Subcutaneous abdominal adipose tissue (tissue), 5 donors: ENCODE data around the gene PRIM1.
"Not testable (repeated sequence)": the region's sequence is repeated elsewhere in the genome, so short reads cannot be mapped to it uniquely, and the experiment has no call there.

Experiments used
- H3K27ac ChIP-seq: one replicate; pipeline ENCODE4 v1.7.0; 2013; ENCODE audit warnings: low read depth, mild to moderate bottlenecking, inconsistent platforms, low read length, moderate library complexity
- H3K27me3 ChIP-seq, 5 donors: one replicate each; pipeline ENCODE4 v1.7.0; 2013; ENCODE audit warnings: low read length in 5 of 5, inconsistent platforms in 1 of 5; ENCODE audit not compliant: control insufficient read depth in 5 of 5, insufficient read depth in 4 of 5
- H3K36me3 ChIP-seq, 5 donors: one replicate each; pipeline ENCODE4 v1.7.0; 2013; ENCODE audit warnings: low read length in 5 of 5; ENCODE audit not compliant: control insufficient read depth in 5 of 5, insufficient read depth in 5 of 5
- H3K4me1 ChIP-seq, 5 donors: one replicate each; pipeline ENCODE4 v1.7.0; 2013; ENCODE audit warnings: low read length in 5 of 5, mild to moderate bottlenecking in 3 of 5, moderate library complexity in 1 of 5; ENCODE audit not compliant: control insufficient read depth in 5 of 5, insufficient read depth in 5 of 5
- H3K4me3 ChIP-seq, 5 donors: one replicate each; pipeline ENCODE4 v1.7.0; 2013; ENCODE audit warnings: low read length in 5 of 5, low read depth in 1 of 5
- H3K9ac ChIP-seq, 5 donors: one replicate each; pipeline ENCODE4 v1.7.0; 2013; ENCODE audit warnings: low read length in 5 of 5, mild to moderate bottlenecking in 4 of 5, moderate library complexity in 3 of 5
- H3K9me3 ChIP-seq, 5 donors: one replicate each; pipeline ENCODE4 v1.7.0; 2013; ENCODE audit warnings: low read length in 5 of 5; ENCODE audit not compliant: control insufficient read depth in 5 of 5
- donor health status: healthy.
- donor health status: healthy.
- donor health status: healthy.
- donor health status: healthy.
- donor health status: healthy.

The PRIM1 gene

DNA sequence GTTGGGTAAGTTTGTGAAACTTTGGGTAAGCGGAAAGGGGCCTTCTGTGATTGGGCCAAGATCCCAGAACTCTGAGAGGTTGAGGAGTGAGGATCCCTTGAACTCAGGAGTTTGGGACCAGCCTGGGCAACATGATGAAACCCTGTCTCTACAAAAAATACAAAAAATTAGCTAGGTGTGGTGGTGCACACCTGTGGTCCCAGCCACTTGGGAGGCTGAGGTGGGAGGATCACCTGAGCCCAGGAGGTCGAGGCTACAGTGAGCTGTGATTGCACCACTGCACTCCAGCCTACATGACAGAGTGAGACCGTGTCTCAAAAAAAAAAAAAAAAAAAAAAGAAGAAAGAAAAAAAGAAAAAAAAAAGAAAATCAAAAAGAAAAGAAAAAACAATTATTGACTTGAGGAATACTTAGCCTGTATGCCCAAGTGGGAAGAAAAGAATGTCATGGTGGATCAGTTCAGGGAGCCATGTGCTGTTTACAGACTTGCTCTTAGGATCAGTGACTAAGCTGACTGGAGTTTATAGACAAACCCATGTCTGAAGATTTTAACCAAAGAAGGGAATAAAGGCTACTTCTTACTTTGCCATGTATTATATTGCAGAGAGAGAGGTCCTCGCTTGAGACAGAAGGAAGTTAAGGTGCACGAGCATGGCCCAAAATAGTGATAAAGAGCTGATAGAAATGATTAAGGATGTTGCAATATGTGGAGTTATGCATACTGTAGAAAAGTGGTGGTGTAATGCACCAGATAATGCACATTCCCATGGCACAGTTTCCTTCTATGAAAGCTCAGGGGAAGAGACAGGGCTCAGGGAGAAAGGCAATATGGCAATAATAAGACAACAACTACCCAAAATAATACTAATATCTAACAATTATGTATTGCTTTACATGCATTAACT, 11.9 kb upstream of the PRIM1 start:
- H3K4me3 ChIP-seq = no peak overlapping the region
- H3K27me3 ChIP-seq = no peaks in the 10 kb centered on the region
- no peak overlapping the region for H3K27ac ChIP-seq

DNA sequence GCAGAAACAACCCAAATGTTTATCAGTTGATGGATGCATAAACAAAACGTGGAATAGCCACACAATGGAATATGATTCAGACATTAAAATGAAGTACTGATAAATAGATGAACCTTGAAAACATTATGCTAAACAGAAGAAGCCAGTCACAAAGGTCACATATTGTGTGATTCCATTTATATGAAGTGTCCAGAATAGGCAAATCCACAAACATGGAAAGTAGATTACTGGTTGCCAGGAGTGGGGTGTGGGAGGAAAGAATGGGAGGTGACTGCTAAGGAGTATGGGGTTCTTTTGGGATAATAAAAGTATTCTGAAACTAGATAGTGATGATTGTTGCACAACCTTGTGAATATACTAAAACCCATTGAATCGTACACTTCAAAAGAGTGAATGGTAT, 9.7 kb upstream of the PRIM1 start:
- H3K27me3 ChIP-seq = no peaks in the 10 kb centered on the region
- no peak overlapping the region for H3K27ac ChIP-seq
- H3K4me1 ChIP-seq = peaks cover 0 to 8% (median 0%) of the 10 kb centered on the region in 5 donors
- no peak overlapping the region for H3K9ac ChIP-seq
- H3K4me3 ChIP-seq = no peak overlapping the region
- no peaks in the 10 kb centered on the region for H3K36me3 ChIP-seq
- peaks cover 0 to 13% (median 8%) of the 10 kb centered on the region in 5 donors for H3K9me3 ChIP-seq

More for the DNA sequence above, 11.9 kb upstream of the PRIM1 start:
- Histone ChIP-seq H3K9ac (no peak overlapping the region), H3K36me3 (no peaks in the 10 kb centered on the region), H3K4me1 (peaks cover 0 to 8% (median 0%) of the 10 kb centered on the region in 5 donors), H3K9me3 (peaks cover 0 to 4% (median 0%) of the 10 kb centered on the region in 5 donors)

DNA sequence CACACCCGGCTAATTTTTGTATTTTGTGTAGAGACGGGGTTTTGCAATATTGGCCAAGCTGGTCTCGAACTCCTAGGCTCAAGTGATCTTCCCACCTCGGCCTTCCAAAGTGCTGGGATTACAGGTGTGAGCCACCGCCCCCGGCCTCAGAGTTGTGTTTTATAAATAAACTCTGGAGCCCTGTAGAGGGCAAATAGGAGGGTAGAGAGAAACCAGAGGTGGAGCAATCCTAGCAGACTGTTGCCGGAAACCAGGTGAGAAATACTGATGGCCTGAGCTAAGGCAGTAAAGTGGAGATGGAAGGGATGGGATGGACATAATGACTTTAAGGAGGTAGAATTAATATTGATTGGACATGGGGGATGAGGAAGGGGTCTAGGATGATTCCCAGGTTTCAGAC, 8.3 kb upstream of the PRIM1 start:
- H3K9ac ChIP-seq = no peak overlapping the region
- no peaks in the 10 kb centered on the region for H3K27me3 ChIP-seq
- no peak overlapping the region for H3K27ac ChIP-seq
- peaks cover 0 to 13% (median 8%) of the 10 kb centered on the region in 5 donors for H3K9me3 ChIP-seq
- H3K4me3 ChIP-seq = no peak overlapping the region
- H3K4me1 ChIP-seq = peaks cover 0 to 4% (median 0%) of the 10 kb centered on the region in 5 donors
- no peaks in the 10 kb centered on the region for H3K36me3 ChIP-seq

DNA sequence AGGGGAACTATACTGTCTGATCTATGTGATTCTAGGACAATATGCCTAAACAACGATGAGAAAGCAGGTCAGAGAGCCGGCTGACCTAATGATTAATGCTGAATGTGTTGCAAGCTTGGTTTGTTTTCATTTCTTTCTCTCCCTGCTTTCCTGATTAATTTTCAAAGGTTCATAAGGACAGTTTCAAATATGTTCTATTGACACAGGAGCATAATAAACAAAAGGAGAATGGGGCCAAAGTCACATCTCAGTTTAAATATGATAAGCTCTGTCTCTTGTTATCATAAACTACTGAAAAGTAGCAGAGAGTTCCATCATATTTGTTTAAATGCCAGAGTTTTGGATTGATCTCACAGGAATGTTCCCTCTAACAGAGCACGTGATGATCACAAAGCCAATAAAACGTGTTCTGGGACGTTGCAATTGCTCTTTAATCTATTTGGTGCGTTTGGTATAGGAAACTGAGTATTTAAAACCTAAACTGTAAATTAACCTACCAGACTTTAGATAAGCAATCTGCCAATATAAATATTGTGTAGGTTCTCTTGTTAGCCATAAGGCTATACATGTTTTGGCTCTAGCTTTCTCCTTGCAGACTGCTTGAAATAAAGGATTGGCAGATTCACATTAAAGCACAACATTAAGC, 7.3 kb upstream of the PRIM1 start:
- peaks cover 0 to 4% (median 0%) of the 10 kb centered on the region in 5 donors for H3K4me1 ChIP-seq
- no peaks in the 10 kb centered on the region for H3K27me3 ChIP-seq
- H3K9me3 ChIP-seq = peaks cover 0 to 13% (median 8%) of the 10 kb centered on the region in 5 donors
- no peaks in the 10 kb centered on the region for H3K36me3 ChIP-seq
- H3K4me3 ChIP-seq = no peak overlapping the region
- no peak overlapping the region for H3K9ac ChIP-seq
- no peak overlapping the region for H3K27ac ChIP-seq

DNA sequence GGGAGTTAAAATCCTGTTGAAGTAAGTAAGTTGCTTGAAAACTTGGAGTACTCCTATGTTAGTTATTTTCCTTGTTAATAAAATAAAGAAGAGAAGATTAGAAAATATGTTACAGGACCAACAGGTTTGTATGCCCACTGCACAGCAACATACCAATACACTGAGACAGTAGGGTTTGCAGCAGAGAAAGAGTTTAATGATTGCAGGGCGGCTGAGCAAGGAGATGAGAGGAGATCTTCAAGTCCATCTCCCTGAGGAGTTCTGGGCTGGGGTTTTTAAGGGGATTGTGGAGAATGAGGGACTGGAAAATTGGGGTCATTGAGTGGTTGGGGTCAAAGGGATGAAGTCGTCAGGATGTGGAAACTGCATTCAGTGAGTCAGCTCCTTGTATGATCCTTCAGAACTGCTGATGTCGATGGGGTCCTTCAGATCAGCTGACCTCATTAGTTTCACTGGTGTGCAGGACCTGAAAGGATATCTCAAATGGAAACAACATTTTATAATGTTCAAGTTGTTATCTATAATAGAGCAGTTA, 6.7 kb upstream of the PRIM1 start:
- Histone ChIP-seq H3K9ac (no peak overlapping the region), H3K4me3 (no peak overlapping the region), H3K4me1 (no peaks in the 10 kb centered on the region), H3K9me3 (peaks cover 0 to 13% (median 8%) of the 10 kb centered on the region in 5 donors), H3K27ac (no peak overlapping the region), H3K27me3 (no peaks in the 10 kb centered on the region), H3K36me3 (no peaks in the 10 kb centered on the region)

DNA sequence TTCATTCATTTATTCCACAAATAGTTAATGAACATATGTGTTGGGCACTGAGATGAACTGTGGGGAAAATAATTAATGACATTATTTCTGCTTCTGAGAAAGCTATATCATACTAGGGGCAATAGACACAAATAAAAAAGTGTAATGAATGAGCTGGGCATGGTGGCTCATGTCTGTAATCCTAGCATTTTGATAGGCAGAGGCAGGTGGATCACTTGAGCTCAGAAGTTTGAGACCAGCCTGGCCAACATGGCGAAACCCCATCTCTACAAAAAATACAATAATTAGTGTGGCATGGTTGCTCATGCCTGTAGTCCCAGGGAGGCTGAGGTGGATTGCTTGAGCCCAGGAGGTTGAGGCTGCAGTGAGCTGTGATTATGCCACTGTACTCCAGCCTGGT, 5.8 kb upstream of the PRIM1 start:
- not testable (repeated sequence) for H3K27me3 ChIP-seq, H3K36me3 ChIP-seq, H3K4me3 ChIP-seq, H3K9ac ChIP-seq, H3K27ac ChIP-seq, H3K4me1 ChIP-seq
- peaks cover 0 to 13% (median 8%) of the 10 kb centered on the region in 5 donors for H3K9me3 ChIP-seq

DNA sequence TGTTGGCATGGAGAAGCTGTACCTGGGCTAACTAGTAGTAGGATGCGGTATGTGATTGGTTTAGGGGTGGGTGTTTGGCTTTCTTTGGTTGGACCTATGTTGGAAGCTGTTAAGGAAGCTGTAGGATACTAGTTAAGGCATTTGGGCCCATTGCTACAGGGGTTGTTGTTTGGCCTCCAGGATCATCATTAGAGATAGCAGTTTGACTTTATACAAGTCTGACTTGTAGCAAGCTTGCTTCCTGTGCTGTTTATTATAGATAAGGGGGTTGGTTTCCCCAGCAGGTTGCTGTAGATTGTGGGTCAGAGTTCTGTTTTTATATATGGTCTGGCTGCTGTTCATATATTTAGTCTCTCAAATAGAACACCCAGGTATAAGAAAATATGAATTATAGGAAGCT, 1.4 kb upstream of the PRIM1 start:
- H3K9me3 ChIP-seq = peaks cover 0 to 4% (median 4%) of the 10 kb centered on the region in 5 donors
- H3K4me3 ChIP-seq = no peak overlapping the region
- no peak overlapping the region for H3K27ac ChIP-seq
- no peaks in the 10 kb centered on the region for H3K36me3 ChIP-seq
- no peak overlapping the region for H3K9ac ChIP-seq
- no peaks in the 10 kb centered on the region for H3K27me3 ChIP-seq
- H3K4me1 ChIP-seq = peaks cover 0 to 21% (median 11%) of the 10 kb centered on the region in 5 donors

DNA sequence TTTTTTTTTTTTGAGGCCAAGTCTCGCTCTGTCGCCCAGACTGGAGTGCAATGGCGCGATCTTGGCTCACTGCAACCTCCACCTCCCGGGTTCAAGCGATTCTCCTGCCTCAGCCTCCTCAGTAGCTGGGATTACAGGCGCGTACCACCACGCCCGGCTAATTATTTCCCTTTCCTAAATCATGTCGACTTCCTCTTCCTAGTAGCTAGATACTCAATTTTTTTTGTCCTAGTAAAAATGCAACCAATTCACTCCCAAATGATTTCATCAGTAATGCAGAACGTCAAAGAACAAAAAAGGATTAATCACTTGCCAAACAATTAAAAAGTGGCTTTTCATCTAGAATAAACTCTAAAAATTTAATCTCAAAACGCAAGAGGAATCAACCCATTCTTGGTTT, 1.5 kb downstream of the PRIM1 start:
- H3K4me1 ChIP-seq = peaks cover 0 to 21% (median 11%) of the 10 kb centered on the region in 5 donors
- H3K27ac ChIP-seq, H3K4me3 ChIP-seq, H3K36me3 ChIP-seq, H3K27me3 ChIP-seq, H3K9ac ChIP-seq, H3K9me3 ChIP-seq: not testable (repeated sequence)

DNA sequence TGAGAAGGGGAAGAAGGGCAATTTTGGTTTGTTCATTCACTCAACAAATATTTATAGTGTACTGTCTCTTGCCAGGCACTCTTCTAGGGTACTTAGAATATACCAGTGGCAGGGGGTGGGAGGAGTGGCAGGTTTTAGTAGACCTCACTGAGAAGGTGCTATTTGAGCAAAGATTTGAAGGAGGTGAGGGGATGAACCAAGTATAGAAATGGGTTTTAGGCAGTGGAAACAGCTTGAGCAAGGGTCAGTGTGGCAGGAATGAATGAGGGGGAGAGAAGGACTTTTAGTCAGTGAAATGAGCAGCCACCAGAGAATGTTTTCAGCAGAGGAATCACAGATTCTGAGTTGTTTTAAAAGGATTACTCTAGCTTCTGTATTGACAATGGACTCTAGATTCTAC, 2.3 kb downstream of the PRIM1 start:
- Histone ChIP-seq H3K4me1 (peaks cover 0 to 21% (median 11%) of the 10 kb centered on the region in 5 donors), H3K36me3 (peaks cover 0 to 11% (median 3%) of the 10 kb centered on the region in 5 donors), H3K9ac (peak overlapping the region in 1 of 5 donors; percentile 25), H3K9me3 (no peaks in the 10 kb centered on the region), H3K4me3 (no peak overlapping the region), H3K27ac (no peak overlapping the region), H3K27me3 (no peaks in the 10 kb centered on the region)

DNA sequence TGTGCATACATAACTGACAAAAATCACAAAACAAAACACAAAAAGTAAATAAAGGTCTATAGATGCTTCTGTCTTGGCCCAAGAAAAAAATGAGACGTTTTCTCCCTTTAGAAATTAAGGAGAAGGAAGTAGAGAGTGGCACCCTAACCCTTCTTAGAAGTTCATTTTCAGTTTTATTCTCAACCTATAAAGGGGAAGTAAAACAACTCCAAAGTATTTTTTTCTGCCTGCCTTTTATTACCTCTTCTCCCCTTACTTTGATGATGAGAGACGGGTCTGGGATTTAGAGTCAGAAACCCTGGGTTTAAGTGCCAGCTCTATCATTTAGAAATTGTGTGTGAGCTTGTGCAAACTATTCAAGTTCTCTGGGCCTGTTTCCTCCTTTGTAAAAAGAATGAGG, 2.8 kb downstream of the PRIM1 start:
- Histone ChIP-seq H3K9me3 (no peaks in the 10 kb centered on the region), H3K27ac (no peak overlapping the region), H3K27me3 (no peaks in the 10 kb centered on the region)

More for the DNA sequence above, 2.8 kb downstream of the PRIM1 start:
- peaks cover 0 to 21% (median 11%) of the 10 kb centered on the region in 5 donors for H3K4me1 ChIP-seq
- H3K4me3 ChIP-seq = no peak overlapping the region
- H3K9ac ChIP-seq = peak overlapping the region in 1 of 5 donors; percentile 25
- H3K36me3 ChIP-seq = peaks cover 2 to 11% (median 3%) of the 10 kb centered on the region in 5 donors
